Loucy (cell line): Measurements from ENCODE around the gene RREB1.

ENCODE experiments used
- H2AFZ ChIP-seq: fragments of 200-600 bp; sonication (generic); 2 replicates; pipeline ENCODE4 v1.6.0; 2016; ENCODE audit warnings: antibody characterized with exemption, mild to moderate bottlenecking, low read length, moderate library complexity
- H3F3A ChIP-seq: fragments of 200-600 bp; 2 replicates; pipeline ENCODE4 v1.6.0; 2016; ENCODE audit warnings: antibody characterized with exemption, low read depth, mild to moderate bottlenecking
- H3K27me3 ChIP-seq: fragments of 200-600 bp; sonication (generic); 2 replicates; pipeline ENCODE4 v1.6.1; 2014; ENCODE audit warnings: low read length, mild to moderate bottlenecking; ENCODE audit not compliant: insufficient read depth, poor library complexity, severe bottlenecking
- H3K36me3 ChIP-seq: fragments of 200-600 bp; sonication (generic); 2 replicates; pipeline ENCODE4 v1.6.1; 2016; ENCODE audit warnings: low read length; ENCODE audit not compliant: insufficient read depth
- H3K4me1 ChIP-seq: fragments of 200-600 bp; sonication (generic); 2 replicates; pipeline ENCODE4 v1.5.1; 2014; ENCODE audit warnings: low read length, mild to moderate bottlenecking; ENCODE audit not compliant: insufficient read depth, poor library complexity, severe bottlenecking
- H3K4me2 ChIP-seq: fragments of 200-600 bp; sonication (generic); 2 replicates; pipeline ENCODE4 v1.6.0; 2014; ENCODE audit warnings: antibody characterized with exemption, low read length, low read depth, mild to moderate bottlenecking; ENCODE audit not compliant: poor library complexity, severe bottlenecking
- H3K4me3 ChIP-seq: fragments of 200-600 bp; sonication (generic); 2 replicates; pipeline ENCODE4 v1.5.1; 2014; ENCODE audit warnings: low read length, mild to moderate bottlenecking, mixed read lengths; ENCODE audit not compliant: poor library complexity, severe bottlenecking
- H3K79me2 ChIP-seq: fragments of 200-600 bp; sonication (generic); 2 replicates; pipeline ENCODE4 v1.6.1; 2014; ENCODE audit warnings: low read length; ENCODE audit not compliant: insufficient read depth
- H3K9ac ChIP-seq: fragments of 200-600 bp; sonication (generic); 2 replicates; pipeline ENCODE4 v1.6.0; 2014; ENCODE audit warnings: mild to moderate bottlenecking, low read depth, low read length, moderate library complexity; ENCODE audit not compliant: poor library complexity, severe bottlenecking
- H3K9me2 ChIP-seq: fragments of 200-600 bp; sonication (generic); replicated peaks from 2 replicates; pipeline ENCODE4 v1.6.1; 2016; ENCODE audit warnings: low read depth, low read length, mixed read lengths
- H3K9me3 ChIP-seq: fragments of 200-600 bp; sonication (generic); 2 replicates; pipeline ENCODE4 v1.6.1; 2014; ENCODE audit warnings: mild to moderate bottlenecking, antibody characterized with exemption, low read length, low read depth; ENCODE audit not compliant: insufficient read depth
- H4K20me1 ChIP-seq: fragments of 200-600 bp; sonication (generic); 2 replicates; pipeline ENCODE4 v1.6.0; 2014; ENCODE audit warnings: antibody characterized with exemption, low read length, mild to moderate bottlenecking; ENCODE audit not compliant: insufficient read depth, poor library complexity, severe bottlenecking
- CTCF ChIP-seq: fragments of 200-600 bp; sonication (generic); conservative IDR thresholded peaks from 2 replicates; pipeline ENCODE4 v1.5.1; 2014; ENCODE audit warnings: mild to moderate bottlenecking, antibody characterized with exemption, low read length
- EZH2phosphoT487 ChIP-seq: fragments of 200-600 bp; IDR thresholded peaks from 2 replicates; pipeline ENCODE4 v1.6.1; 2018; ENCODE audit warnings: antibody characterized with exemption, mild to moderate bottlenecking, moderate library complexity, borderline replicate concordance

RREB1 gene

GRCh38 chr6:7075341-7076000 lies 32.3 kb upstream of the RREB1 start:
- Histone ChIP-seq H3K4me1 (no peaks in the 10 kb centered on the region), H3K9ac (no peak overlapping the region), H4K20me1 (peaks cover 3% of the 10 kb centered on the region), H3K4me3 (no peak overlapping the region), H3K9me2 (no peaks in the 10 kb centered on the region), H3K36me3 (no peaks in the 10 kb centered on the region), H3F3A (no peaks in the 10 kb centered on the region), H2AFZ (no peak overlapping the region), H3K4me2 (no peak overlapping the region), H3K27me3 (no peaks in the 10 kb centered on the region), H3K79me2 (no peaks in the 10 kb centered on the region), H3K9me3 (no peaks in the 10 kb centered on the region)
- TF ChIP-seq CTCF, result no peak
- TF ChIP-seq EZH2phosphoT487, result no peak

GRCh38 chr6:7077856-7078255 lies 29.9 kb upstream of the RREB1 start:
- Histone ChIP-seq H4K20me1 (peaks cover 3% of the 10 kb centered on the region), H3K9ac (no peak overlapping the region), H2AFZ (no peak overlapping the region), H3F3A (no peaks in the 10 kb centered on the region), H3K4me3 (no peak overlapping the region), H3K4me2 (no peak overlapping the region), H3K4me1 (no peaks in the 10 kb centered on the region), H3K36me3 (no peaks in the 10 kb centered on the region), H3K79me2 (no peaks in the 10 kb centered on the region), H3K27me3 (no peaks in the 10 kb centered on the region), H3K9me3 (no peaks in the 10 kb centered on the region), H3K9me2 (no peaks in the 10 kb centered on the region)
- TF ChIP-seq EZH2phosphoT487 (no peak), CTCF (no peak)

- Histone ChIP-seq H3K79me2 (no peaks in the 10 kb centered on the region), H4K20me1 (peaks cover 3% of the 10 kb centered on the region)
These were observed 28.9 kb upstream of the RREB1 start for GRCh38 chr6:7078856-7079255.

More at GRCh38 chr6:7078856-7079255, 28.9 kb upstream of the RREB1 start:
- TF ChIP-seq CTCF (no peak), EZH2phosphoT487 (no peak)
- Histone ChIP-seq H3K27me3 (no peaks in the 10 kb centered on the region), H3K9me3 (no peaks in the 10 kb centered on the region), H3K4me3 (no peak overlapping the region), H3K4me1 (no peaks in the 10 kb centered on the region), H3F3A (no peaks in the 10 kb centered on the region), H3K9me2 (no peaks in the 10 kb centered on the region), H3K4me2 (no peak overlapping the region), H3K9ac (no peak overlapping the region), H2AFZ (no peak overlapping the region), H3K36me3 (no peaks in the 10 kb centered on the region)
